Measurements from ENCODE around the gene GORASP1.

The GORASP1 gene

DNA sequence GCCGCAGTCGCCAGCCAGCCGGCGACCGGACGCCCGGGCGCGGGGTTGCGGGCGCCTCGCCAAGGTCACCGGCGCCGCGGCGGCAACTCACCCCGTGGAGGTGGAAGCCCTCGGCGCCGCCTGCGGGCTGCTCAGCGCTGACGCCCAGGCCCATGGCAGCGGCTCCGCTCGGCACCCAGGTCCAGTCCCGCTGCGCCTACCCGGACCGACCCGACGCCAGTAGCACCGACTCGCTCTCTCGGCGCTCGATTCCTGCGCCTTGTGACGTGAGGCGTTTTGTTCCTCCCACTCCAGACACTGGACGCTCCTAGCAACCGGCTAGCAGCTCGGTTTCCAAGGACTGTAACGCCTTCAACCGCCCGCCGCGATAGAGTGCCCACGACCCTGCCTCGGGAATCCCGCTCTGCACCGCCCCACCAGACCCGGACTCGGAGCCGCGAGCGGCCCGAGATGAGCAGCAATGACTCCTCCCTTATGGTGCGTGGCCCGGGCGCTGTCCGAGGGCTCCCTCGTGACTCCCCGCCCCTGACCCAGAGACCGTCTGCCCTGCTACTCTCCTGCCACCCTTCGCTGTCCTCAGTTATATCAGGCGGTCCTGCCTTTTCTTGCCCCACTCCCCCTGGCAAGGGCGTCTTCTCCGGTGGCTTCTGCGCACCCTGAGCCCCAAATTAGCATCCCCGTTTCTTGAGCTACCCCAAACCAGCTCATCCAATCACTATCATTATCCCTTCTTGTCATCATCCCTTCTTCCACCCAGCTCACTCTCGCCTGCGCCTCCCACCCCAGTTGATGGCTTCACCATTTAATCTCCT lies at the start of gene GORASP1, which contains the start of gene TTC21A:
Gene GORASP1, minus strand, starts transcription at position 240 of the 812 bp plus-strand sequence. Its CDS starts 86 bp downstream, at position 154.
Gene TTC21A, plus strand, starts transcription at position 293 of the 812 bp plus-strand sequence. Its CDS starts 158 bp downstream, at position 451.
- peak within 1 kb of the TSS; percentile 87 for H3K27ac ChIP-seq (ENCODE audit: low read depth, low read length)
- H3K4me3 ChIP-seq (ENCODE audit: low read depth in 1 of 2, low read length in 2 of 2), result peak within 1 kb of the TSS; percentile 89 to 93
- no peaks in the 10 kb centered on the region for H3K36me3 ChIP-seq (ENCODE audit: insufficient read depth, low read length)
- H3K27me3 ChIP-seq (ENCODE audit: control insufficient read depth in 1 of 2, insufficient read depth in 2 of 2, low read length in 2 of 2), result no peaks in the 10 kb centered on the region
- peak within 1 kb of the TSS; percentile 54 for H3K9ac ChIP-seq (ENCODE audit: low read length)
- H3K4me1 ChIP-seq (ENCODE audit: insufficient read depth, low read length), result peaks cover 34% of the 10 kb centered on the region
- no peaks in the 10 kb centered on the region for H3K9me3 ChIP-seq (ENCODE audit: low read length)

DNA sequence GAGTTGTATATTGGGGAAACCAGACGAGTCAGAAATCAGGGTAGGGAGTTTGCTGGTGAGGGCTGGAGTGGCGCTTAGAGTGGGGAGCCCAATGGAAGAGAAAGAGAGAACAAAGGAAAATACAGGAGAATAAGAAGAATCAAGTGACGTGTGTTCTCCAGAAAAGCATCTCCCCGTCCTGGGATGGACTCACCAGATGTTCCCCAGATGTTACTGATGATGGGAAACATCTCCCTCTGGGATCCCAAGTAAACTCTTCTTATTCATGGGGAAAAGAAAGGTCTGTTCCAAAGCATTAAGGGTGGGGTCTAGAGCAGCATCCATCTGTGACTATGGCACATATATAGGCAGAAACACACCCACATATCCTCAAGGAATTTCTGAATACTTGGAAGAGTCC lies 49.0 kb upstream of the GORASP1 start:
- Histone ChIP-seq H3K27me3 (ENCODE audit: control insufficient read depth in 1 of 2, insufficient read depth in 2 of 2, low read length in 2 of 2) (no peaks in the 10 kb centered on the region), H3K27ac (ENCODE audit: low read depth, low read length) (no peak overlapping the region), H3K36me3 (ENCODE audit: insufficient read depth, low read length) (no peaks in the 10 kb centered on the region)

DNA sequence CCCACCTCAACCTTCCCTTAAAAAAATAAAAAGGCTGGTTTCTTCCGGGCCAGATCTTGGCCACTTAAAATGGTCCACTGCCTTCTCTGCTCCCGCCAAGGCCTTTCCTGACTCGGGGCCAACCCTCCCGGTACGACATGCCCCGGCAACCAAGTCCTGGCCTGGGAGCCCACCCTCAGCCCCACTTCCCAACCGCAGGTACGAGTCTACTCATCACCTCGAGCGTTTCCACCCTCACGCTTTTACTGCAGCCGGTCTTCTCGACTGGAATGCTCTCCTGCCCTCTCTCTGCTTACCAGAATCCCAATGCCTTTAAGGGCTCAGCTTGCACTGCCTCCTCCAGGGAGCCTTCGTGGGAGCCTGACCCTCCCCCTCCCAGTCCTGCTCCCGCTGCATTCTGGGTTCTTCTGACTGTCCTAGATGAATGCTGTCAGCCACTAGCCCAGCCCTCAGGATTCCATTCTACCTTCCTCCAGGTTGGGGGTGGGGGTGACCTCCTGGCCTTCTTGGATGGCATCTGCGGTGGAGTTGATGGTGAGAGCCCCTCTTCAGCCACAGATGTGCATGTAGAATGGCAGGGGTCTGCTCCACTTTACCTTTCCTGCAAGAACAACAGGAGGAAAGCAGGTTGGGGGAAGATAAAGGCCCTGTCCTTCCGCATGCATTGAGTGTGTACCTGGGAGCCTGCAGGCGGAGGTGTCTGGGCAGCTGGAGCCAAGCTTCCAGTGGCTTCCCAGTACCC lies 47.0 kb upstream of the GORASP1 start:
- H3K9ac ChIP-seq (ENCODE audit: low read length), result no peak overlapping the region

More for the DNA sequence above, 49.0 kb upstream of the GORASP1 start:
- Histone ChIP-seq H3K9me3 (ENCODE audit: low read length) (no peaks in the 10 kb centered on the region), H3K4me3 (ENCODE audit: low read depth in 1 of 2, low read length in 2 of 2) (no peak overlapping the region), H3K9ac (ENCODE audit: low read length) (no peak overlapping the region), H3K4me1 (ENCODE audit: insufficient read depth, low read length) (peaks cover 13% of the 10 kb centered on the region)

DNA sequence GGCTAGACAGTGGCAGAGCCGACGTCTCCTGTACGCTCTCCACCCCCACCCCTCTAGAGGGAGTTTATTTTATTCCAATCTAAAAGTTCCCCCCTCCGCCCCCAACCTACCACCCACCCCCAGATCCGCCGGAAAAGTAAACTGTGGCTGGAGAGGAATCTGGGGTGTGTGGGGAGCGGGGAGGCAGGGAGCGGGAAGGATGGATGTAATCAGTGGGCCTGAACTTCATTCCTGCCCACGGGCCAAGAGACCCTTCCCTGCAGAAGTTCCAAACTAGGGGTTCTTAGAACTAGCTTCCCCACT lies 46.5 kb upstream of the GORASP1 start:
- Histone ChIP-seq H3K36me3 (ENCODE audit: insufficient read depth, low read length) (no peaks in the 10 kb centered on the region), H3K9ac (ENCODE audit: low read length) (no peak overlapping the region), H3K4me3 (ENCODE audit: low read depth in 1 of 2, low read length in 2 of 2) (peak overlapping the region in 1 of 2 donors; percentile 35), H3K4me1 (ENCODE audit: insufficient read depth, low read length) (peaks cover 38% of the 10 kb centered on the region), H3K27me3 (ENCODE audit: control insufficient read depth in 1 of 2, insufficient read depth in 2 of 2, low read length in 2 of 2) (no peaks in the 10 kb centered on the region), H3K9me3 (ENCODE audit: low read length) (no peaks in the 10 kb centered on the region), H3K27ac (ENCODE audit: low read depth, low read length) (peak overlapping the region; percentile 74)

More for the DNA sequence above, 47.0 kb upstream of the GORASP1 start:
- Histone ChIP-seq H3K27ac (ENCODE audit: low read depth, low read length) (peak overlapping the region; percentile 74), H3K27me3 (ENCODE audit: control insufficient read depth in 1 of 2, insufficient read depth in 2 of 2, low read length in 2 of 2) (no peaks in the 10 kb centered on the region), H3K4me1 (ENCODE audit: insufficient read depth, low read length) (peaks cover 33% of the 10 kb centered on the region), H3K36me3 (ENCODE audit: insufficient read depth, low read length) (no peaks in the 10 kb centered on the region), H3K4me3 (ENCODE audit: low read depth in 1 of 2, low read length in 2 of 2) (no peak overlapping the region), H3K9me3 (ENCODE audit: low read length) (no peaks in the 10 kb centered on the region)

DNA sequence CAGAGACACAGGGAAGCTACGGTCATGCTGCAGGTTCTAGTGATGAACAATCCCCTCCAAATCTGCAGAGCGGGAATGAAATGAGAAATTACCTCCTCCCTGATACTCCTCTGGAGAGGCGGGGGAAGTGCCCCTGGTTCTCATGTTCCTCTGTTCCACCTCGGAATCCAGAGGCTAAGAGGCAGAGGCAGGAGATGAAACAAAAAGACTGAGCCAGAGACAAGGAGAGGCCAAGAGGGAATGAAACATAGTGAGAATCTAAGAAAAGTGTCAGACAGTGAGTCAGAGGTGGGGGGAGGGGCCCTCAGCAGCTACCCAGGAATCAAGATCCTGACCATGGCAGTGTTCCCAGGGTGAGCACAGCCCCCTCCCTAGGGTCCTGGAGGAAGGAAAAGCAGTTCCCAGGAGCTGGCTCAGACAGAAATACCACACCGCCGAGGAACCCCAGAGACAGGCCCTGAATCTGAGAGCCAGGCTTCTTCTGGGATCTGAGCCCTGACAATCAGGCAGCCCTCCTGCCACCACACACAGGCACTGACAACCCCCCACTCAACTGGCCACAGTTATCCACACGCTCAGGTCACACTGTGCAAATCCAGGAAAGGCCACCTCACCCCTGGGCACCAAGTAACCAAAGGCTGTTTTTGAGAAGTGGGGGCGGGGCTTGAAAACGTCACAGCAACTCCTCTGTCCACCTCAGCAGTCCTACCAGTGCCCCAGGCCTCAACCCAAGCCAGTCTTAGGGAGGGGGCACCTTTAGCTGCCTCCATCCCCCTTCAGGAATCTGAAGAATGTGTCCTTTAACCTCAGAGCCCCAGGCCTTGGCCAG lies 43.6 kb upstream of the GORASP1 start:
- no peaks in the 10 kb centered on the region for H3K9me3 ChIP-seq (ENCODE audit: low read length)
- H3K4me3 ChIP-seq (ENCODE audit: low read depth in 1 of 2, low read length in 2 of 2), result peak overlapping the region; percentile 91 to 92
- peaks cover 3% of the 10 kb centered on the region for H3K36me3 ChIP-seq (ENCODE audit: insufficient read depth, low read length)
- H3K4me1 ChIP-seq (ENCODE audit: insufficient read depth, low read length), result peaks cover 67% of the 10 kb centered on the region
- H3K27ac ChIP-seq (ENCODE audit: low read depth, low read length), result peak overlapping the region; percentile 99
- peak overlapping the region; percentile 96 for H3K9ac ChIP-seq (ENCODE audit: low read length)
- no peaks in the 10 kb centered on the region for H3K27me3 ChIP-seq (ENCODE audit: control insufficient read depth in 1 of 2, insufficient read depth in 2 of 2, low read length in 2 of 2)

DNA sequence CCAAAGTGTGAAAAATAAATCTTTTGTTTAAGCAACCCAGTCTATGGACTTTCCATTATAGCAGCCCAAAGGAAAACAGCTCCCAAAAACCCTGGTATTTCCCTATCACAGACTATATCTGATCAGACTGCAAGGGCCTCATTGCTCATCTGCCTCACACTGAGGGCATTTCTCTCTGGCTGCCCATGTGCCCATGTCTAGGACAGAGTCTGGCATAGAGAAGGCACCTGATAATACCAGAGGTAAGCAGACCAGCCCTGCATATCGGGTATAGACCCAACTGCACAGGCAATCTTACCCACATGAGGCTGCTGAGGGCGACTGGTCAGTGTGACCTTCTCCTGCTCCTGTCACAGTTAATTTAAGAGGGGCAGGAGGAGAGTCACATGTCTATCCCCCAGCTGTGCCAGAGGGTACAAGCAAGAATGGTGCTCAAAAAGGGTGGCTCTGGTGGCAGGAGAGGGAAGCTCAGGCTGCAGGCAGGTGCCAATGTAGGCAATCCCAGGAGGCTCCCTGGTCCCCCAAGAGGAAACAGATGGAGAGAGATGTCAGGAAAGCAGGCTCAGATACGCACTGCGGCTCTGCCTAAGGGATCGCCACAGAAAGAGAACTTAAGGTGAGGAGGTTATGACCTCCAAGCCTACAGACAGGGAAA lies 42.8 kb upstream of the GORASP1 start:
- Histone ChIP-seq H3K27ac (ENCODE audit: low read depth, low read length) (peak overlapping the region; percentile 99), H3K4me1 (ENCODE audit: insufficient read depth, low read length) (peaks cover 73% of the 10 kb centered on the region), H3K4me3 (ENCODE audit: low read depth in 1 of 2, low read length in 2 of 2) (peak overlapping the region; percentile 91 to 92), H3K36me3 (ENCODE audit: insufficient read depth, low read length) (peaks cover 10% of the 10 kb centered on the region), H3K27me3 (ENCODE audit: control insufficient read depth in 1 of 2, insufficient read depth in 2 of 2, low read length in 2 of 2) (no peaks in the 10 kb centered on the region), H3K9ac (ENCODE audit: low read length) (peak overlapping the region; percentile 96), H3K9me3 (ENCODE audit: low read length) (no peaks in the 10 kb centered on the region)

DNA sequence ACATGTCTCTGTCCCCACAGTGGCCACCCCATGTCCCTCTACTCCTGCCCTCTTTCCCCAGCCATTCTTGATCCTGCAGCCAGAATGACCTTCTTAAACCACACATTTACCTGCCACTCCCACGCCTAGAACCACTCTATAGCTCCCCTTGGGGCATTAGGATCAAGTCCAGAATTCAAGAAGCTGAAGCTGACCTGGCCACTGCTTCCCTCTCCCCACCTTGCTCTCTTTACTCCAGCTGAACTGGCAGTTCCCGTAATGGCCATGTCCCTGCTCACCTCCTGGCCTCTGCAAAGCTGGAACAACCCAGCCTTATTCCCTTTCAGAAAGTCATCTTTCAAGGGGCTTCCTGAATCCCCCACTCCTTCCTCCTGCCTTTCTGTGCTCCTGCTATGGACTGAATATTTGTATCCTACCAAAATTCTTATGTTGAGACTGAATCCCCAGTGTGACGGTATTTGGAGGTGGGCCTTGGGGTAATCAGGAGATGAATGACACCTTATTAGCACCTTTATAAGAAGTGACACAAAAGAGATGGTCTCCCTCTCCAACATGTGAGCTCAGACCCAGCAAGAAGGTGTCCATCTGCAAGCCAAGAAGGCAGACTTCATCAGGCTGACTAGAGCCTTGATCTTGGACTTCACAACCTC lies 42.2 kb upstream of the GORASP1 start:
- peaks cover 73% of the 10 kb centered on the region for H3K4me1 ChIP-seq (ENCODE audit: insufficient read depth, low read length)
- H3K4me3 ChIP-seq (ENCODE audit: low read depth in 1 of 2, low read length in 2 of 2), result peak overlapping the region in 1 of 2 donors; percentile 91
- H3K36me3 ChIP-seq (ENCODE audit: insufficient read depth, low read length), result peaks cover 17% of the 10 kb centered on the region
- peak overlapping the region; percentile 99 for H3K27ac ChIP-seq (ENCODE audit: low read depth, low read length)
- no peaks in the 10 kb centered on the region for H3K27me3 ChIP-seq (ENCODE audit: control insufficient read depth in 1 of 2, insufficient read depth in 2 of 2, low read length in 2 of 2)
- H3K9me3 ChIP-seq (ENCODE audit: low read length), result no peaks in the 10 kb centered on the region
- H3K9ac ChIP-seq (ENCODE audit: low read length), result peak overlapping the region; percentile 96

DNA sequence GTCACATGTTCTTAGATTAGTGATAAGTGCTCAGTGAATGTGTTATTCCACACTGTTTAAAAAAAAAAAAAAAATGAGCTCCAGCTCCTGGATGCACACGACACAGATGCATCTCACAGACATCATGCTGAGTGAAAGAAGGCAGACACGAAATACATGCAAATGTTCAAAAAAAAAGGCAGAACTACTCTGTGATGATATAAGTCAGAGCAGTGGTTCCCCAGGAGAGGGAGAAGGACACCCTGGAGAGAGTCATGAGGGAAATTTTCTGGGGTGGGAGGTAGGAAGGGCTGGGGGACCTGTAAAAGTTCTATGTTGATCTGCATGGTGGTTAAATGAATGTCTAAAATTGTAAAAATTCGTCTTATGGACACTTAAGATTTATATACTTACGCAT lies 41.6 kb upstream of the GORASP1 start:
- Histone ChIP-seq H3K9me3 (ENCODE audit: low read length) (no peaks in the 10 kb centered on the region), H3K4me3 (ENCODE audit: low read depth in 1 of 2, low read length in 2 of 2) (peak overlapping the region in 1 of 2 donors; percentile 20), H3K9ac (ENCODE audit: low read length) (peak overlapping the region; percentile 26), H3K36me3 (ENCODE audit: insufficient read depth, low read length) (peaks cover 23% of the 10 kb centered on the region), H3K4me1 (ENCODE audit: insufficient read depth, low read length) (peaks cover 69% of the 10 kb centered on the region), H3K27ac (ENCODE audit: low read depth, low read length) (peak overlapping the region; percentile 35), H3K27me3 (ENCODE audit: control insufficient read depth in 1 of 2, insufficient read depth in 2 of 2, low read length in 2 of 2) (no peaks in the 10 kb centered on the region)

DNA sequence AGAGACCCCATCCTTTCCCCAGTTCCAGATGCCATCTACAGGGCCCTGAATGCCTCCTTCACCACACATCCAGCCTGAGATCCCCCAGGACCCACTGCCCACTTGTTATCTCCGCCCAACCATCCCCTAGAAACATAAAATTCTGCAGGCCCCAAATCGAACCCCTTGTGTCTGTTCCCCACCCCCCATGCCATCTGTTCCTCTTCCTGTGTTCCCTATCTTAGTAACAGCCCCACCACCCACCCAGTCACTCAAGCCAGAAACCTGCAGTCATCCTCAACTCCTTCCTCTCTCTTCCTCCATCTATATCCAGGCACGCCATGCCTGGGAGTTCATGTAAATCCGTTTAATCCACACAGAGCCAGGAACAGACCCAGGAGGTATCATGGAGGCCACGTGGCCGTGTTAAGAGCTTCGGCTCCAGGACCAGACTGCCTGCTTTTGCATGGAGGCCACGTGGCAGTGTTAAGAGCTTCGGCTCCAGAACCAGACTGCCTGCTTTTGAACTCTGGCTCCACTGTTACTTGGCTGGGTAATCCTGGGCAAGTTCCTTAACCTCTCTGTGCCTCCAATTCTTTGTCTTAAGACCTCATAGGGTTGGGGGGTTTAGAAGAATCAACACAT lies 41.1 kb upstream of the GORASP1 start:
- peaks cover 67% of the 10 kb centered on the region for H3K4me1 ChIP-seq (ENCODE audit: insufficient read depth, low read length)
- no peaks in the 10 kb centered on the region for H3K9me3 ChIP-seq (ENCODE audit: low read length)
- H3K9ac ChIP-seq (ENCODE audit: low read length), result peak overlapping the region; percentile 26
- peaks cover 28% of the 10 kb centered on the region for H3K36me3 ChIP-seq (ENCODE audit: insufficient read depth, low read length)
- H3K27me3 ChIP-seq (ENCODE audit: control insufficient read depth in 1 of 2, insufficient read depth in 2 of 2, low read length in 2 of 2), result no peaks in the 10 kb centered on the region
- peak overlapping the region in 1 of 2 donors; percentile 20 for H3K4me3 ChIP-seq (ENCODE audit: low read depth in 1 of 2, low read length in 2 of 2)
- H3K27ac ChIP-seq (ENCODE audit: low read depth, low read length), result peak overlapping the region; percentile 47

Measured in muscle layer of colon (tissue), 2 donors.